Colonic mucosa (tissue), 4 donors: Measurements from ENCODE around the gene RIMBP2. TPM values are rescaled to one million over a fixed set of nuclear protein-coding genes. Genes with fewer than 3 reads are reported as not detected.

Experiments used
- DNase-seq: peaks from one replicate; pipeline ENCODE4 v3.0.0-alpha.2; 2020
- H3K27ac ChIP-seq: fragments of 200-600 bp; one replicate; pipeline ENCODE4 v1.8.0; 2021
- H3K27me3 ChIP-seq: fragments of 200-600 bp; one replicate; pipeline ENCODE4 v1.8.0; 2021
- H3K36me3 ChIP-seq: fragments of 200-600 bp; one replicate; pipeline ENCODE4 v1.8.0; 2021
- H3K4me1 ChIP-seq: fragments of 200-600 bp; one replicate; pipeline ENCODE4 v1.8.0; 2021; ENCODE audit warnings: mild to moderate bottlenecking
- H3K4me3 ChIP-seq: fragments of 200-600 bp; one replicate; pipeline ENCODE4 v1.8.0; 2021
- H3K9ac ChIP-seq, 2 donors: one replicate each; pipeline ENCODE4 v1.7.0; 2013; ENCODE audit warnings: control low read depth in 2 of 2, low read depth in 2 of 2, low read length in 2 of 2
- H3K9me3 ChIP-seq: fragments of 200-600 bp; one replicate; pipeline ENCODE4 v1.8.0; 2021
- intact Hi-C: fragments of 100-400 bp; cut with DNase I; formaldehyde crosslinking; loops from one replicate; pipeline ENCODE4 v1.14.1; 2022
- total RNA-seq, 2 donors: library from RNA; stranded (reverse); fragmentation: NEBNext Ultra II Directional in 1 of 2; extraction: Animal tissue kit (Norgen Biotek cat#: 25700) in 1 of 2; gene quantifications; one replicate each; pipeline ENCODE4 v1.2.1, GENCODE V29; 2021
- TF ChIP-seq, protein P1 (sequence below): fragments of 200-600 bp; IDR thresholded peaks from one replicate; pipeline ENCODE4 v1.8.0; 2022; ENCODE audit warnings: antibody characterized with exemption, mild to moderate bottlenecking
- donor health status: healthy.
- donor health status: DM: no; HTN: no; CAD: no.
- donor health status: DM: no; HTN: no; CAD: no.

The RIMBP2 gene
- total RNA-seq, 2 donors from 2014 or later = 4.8 to 5.6 TPM

DNA sequence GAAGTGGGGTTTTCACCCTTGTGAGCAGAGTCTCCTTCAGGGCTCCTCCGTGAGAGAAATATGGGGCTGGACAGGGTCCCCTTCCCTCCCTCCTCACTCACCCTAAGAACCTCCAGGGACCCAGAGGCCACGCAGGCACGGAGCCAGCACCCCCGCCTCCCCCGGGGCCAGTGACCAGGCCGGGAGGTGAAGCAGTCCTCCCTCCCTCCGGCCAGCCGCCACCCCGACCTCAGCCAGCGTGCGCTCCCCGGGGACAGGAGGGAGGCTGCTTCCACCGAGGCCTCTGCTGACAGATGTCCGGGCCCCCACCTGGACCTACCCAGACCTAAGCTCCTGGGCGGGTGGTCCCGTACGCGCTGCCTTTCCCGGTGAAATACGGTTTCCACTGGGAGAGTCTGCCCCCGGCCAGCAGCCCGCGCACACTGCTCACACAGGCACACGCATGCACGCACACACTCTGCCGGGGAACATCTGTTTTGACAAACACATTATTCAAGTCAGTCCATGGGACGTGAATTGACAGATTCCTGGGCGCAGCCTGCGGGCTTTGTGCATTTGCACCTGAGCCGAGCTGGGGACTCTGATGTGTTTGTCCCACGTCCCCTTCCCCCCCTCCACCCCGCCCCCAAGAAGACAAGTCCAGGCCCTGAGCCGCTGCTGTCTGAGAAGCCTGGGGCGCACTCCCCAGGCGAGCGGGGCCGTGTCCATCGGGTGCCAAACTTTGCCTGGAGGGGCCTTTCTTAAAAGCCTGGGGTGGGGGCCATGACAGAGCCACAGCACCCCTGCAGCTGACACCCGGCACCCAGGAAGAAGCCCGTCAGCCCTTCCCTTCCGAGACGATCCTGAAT lies 725 bp downstream of the RIMBP2 start:
- Histone ChIP-seq H3K9ac (no peak overlapping the region), H3K9me3 (no peaks in the 10 kb centered on the region), H3K27ac (no peak overlapping the region), H3K27me3 (peaks cover 21% of the 10 kb centered on the region), H3K36me3 (no peaks in the 10 kb centered on the region), H3K4me3 (no peak overlapping the region), H3K4me1 (no peaks in the 10 kb centered on the region)
- intact Hi-C loops = no loop called here
- TF ChIP-seq, protein P1, sequence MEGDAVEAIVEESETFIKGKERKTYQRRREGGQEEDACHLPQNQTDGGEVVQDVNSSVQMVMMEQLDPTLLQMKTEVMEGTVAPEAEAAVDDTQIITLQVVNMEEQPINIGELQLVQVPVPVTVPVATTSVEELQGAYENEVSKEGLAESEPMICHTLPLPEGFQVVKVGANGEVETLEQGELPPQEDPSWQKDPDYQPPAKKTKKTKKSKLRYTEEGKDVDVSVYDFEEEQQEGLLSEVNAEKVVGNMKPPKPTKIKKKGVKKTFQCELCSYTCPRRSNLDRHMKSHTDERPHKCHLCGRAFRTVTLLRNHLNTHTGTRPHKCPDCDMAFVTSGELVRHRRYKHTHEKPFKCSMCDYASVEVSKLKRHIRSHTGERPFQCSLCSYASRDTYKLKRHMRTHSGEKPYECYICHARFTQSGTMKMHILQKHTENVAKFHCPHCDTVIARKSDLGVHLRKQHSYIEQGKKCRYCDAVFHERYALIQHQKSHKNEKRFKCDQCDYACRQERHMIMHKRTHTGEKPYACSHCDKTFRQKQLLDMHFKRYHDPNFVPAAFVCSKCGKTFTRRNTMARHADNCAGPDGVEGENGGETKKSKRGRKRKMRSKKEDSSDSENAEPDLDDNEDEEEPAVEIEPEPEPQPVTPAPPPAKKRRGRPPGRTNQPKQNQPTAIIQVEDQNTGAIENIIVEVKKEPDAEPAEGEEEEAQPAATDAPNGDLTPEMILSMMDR = no peak
- DNase-seq = no peak

DNA sequence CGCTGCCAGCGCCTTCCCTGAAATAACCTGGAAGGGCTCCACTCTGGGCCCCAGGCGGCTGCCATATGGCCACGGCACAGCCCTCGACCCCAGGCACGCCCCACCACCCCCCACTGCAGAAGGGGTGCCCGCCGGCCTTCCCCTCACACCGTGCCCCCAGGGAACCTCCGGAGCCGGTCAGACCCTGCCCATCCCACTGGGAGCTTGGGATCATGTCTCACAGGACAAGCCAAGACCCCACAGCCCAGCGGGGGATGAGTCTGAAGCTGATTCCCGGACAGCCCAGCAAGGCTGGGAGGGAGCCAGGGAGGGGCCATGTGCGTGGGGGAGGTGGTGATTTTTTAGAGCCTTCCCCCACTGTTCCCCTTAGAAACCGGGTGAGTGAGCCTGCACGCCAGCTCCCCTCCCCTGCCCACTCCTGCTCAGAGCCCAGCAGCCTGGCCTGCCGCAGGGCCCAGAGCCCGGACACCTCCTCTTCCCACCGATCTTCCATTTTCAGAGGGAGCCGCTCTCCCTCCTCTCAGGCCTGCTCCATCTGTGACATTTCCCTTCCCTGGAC lies 1.4 kb downstream of the RIMBP2 start:
- Histone ChIP-seq H3K9ac (no peak overlapping the region), H3K9me3 (no peaks in the 10 kb centered on the region), H3K27ac (no peak overlapping the region), H3K36me3 (no peaks in the 10 kb centered on the region), H3K4me1 (no peaks in the 10 kb centered on the region), H3K27me3 (peaks cover 21% of the 10 kb centered on the region), H3K4me3 (peak overlapping the region; percentile 19)
- no peak for DNase-seq
- intact Hi-C loops = no loop called here
- TF ChIP-seq, protein P1 = no peak

DNA sequence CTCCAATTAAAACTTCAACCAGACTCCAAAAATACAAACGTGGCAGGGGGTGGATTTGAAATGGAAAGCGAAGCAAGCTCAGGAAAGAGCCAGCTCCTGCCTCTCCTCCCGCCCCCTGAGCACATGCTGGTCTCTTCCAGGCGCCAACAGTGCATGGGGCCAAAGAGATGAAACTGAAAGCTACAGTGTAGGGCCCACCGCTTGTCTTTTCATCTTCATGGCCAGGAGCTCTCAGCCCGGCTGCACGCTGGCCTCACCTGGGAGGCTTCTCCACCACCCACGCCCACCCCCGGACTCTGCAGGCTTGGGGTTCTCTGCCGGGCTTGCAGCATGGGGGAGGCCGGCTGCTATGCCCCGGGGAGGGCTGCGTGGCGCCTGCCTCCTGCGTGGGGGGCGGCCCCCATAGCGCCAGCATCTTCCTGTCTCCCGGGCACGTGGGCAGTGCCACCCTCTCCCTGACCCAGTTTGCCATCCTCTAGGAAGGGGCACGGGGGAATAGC lies 2.0 kb downstream of the RIMBP2 start:
- Histone ChIP-seq H3K9me3 (no peaks in the 10 kb centered on the region), H3K4me1 (no peaks in the 10 kb centered on the region), H3K27me3 (peaks cover 21% of the 10 kb centered on the region), H3K4me3 (peak overlapping the region; percentile 19), H3K9ac (no peak overlapping the region), H3K27ac (no peak overlapping the region), H3K36me3 (no peaks in the 10 kb centered on the region)
- TF ChIP-seq, protein P1 = no peak
- DNase-seq = no peak
- intact Hi-C loops = no loop called here

- H3K4me3 ChIP-seq = no peak overlapping the region
- no peaks in the 10 kb centered on the region for H3K4me1 ChIP-seq
- no peaks in the 10 kb centered on the region for H3K9me3 ChIP-seq
- no peaks in the 10 kb centered on the region for H3K36me3 ChIP-seq
- no peak for DNase-seq
- peaks cover 21% of the 10 kb centered on the region for H3K27me3 ChIP-seq
- TF ChIP-seq, protein P1 = no peak
- intact Hi-C loops = no loop called here
- H3K9ac ChIP-seq = no peak overlapping the region
- H3K27ac ChIP-seq = no peak overlapping the region
These were observed 2.5 kb downstream of the RIMBP2 start for GRCh38 chr12:130713581-130713991.

- DNase-seq = no peak
- Histone ChIP-seq H3K27ac (no peak overlapping the region), H3K4me1 (no peaks in the 10 kb centered on the region), H3K9ac (no peak overlapping the region), H3K27me3 (peaks cover 21% of the 10 kb centered on the region), H3K4me3 (no peak overlapping the region), H3K36me3 (no peaks in the 10 kb centered on the region), H3K9me3 (no peaks in the 10 kb centered on the region)
- TF ChIP-seq, protein P1 = no peak
- intact Hi-C loops = no loop called here
These were observed 3.6 kb downstream of the RIMBP2 start for GRCh38 chr12:130712346-130713065.
